Effector memory CD8-positive, alpha-beta T cell (primary cell): ENCODE data around the gene EPS8L2.
A peak's percentile ranks its signal among the peaks of the same experiment; 100 is the strongest.

Experiments used
- ATAC-seq: fragments of 150-1000 bp; cut with Tn5 transposase; replicated peaks from 2 replicates; pipeline ENCODE4 v1.10.0; 2021; ENCODE audit warnings: mild to moderate bottlenecking, moderate library complexity
- DNase-seq, 3 experiments: peaks; one replicate each; pipeline ENCODE4 v3.0.0; 2021
- H3K27ac Mint-ChIP-seq, 2 donors: one replicate each; pipeline ENCODE4 v1.8.0; 2022; ENCODE audit warnings: mild to moderate bottlenecking in 2 of 2, mixed read lengths in 2 of 2, moderate library complexity in 2 of 2
- H3K27me3 Mint-ChIP-seq, 2 donors: one replicate each; pipeline ENCODE4 v1.8.0; 2022; ENCODE audit warnings: mixed read lengths in 2 of 2
- H3K36me3 Mint-ChIP-seq: one replicate; pipeline ENCODE4 v1.8.0; 2022; ENCODE audit warnings: mild to moderate bottlenecking, moderate library complexity, mixed read lengths; ENCODE audit not compliant: insufficient read depth
- H3K4me1 Mint-ChIP-seq, 2 donors: one replicate each; pipeline ENCODE4 v1.8.0; 2022; ENCODE audit warnings: low read depth in 2 of 2, mixed read lengths in 2 of 2
- H3K4me3 Mint-ChIP-seq, 2 donors: one replicate each; pipeline ENCODE4 v1.8.0; 2022; ENCODE audit warnings: mild to moderate bottlenecking in 2 of 2, mixed read lengths in 2 of 2, moderate library complexity in 2 of 2
- H3K9me3 Mint-ChIP-seq, 2 donors: one replicate each; pipeline ENCODE4 v1.8.0; 2022; ENCODE audit warnings: mixed read lengths in 2 of 2

Gene EPS8L2

DNA sequence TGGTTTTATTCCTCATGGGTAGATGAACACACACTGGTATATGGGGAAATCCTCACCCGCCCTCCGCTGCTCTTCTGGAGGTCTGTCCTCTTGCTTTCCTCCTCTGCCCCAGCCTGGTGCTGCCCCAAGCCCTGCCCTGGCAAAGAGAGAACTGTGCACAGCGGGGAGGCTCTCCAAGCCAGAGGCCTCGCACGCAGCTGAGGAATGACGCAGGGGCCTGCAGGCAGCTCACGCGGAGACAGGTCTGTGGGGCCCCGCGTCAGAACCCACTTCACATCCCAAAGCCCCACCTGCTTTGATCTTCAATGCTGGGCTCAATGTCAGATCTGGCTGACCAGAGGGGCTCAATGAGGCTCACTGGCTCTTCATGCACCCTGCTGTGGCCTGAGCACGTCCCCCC, 61.2 kb downstream of the EPS8L2 start:
- Mint-ChIP-seq H3K4me1 (peaks cover 0 to 2% of the 10 kb centered on the region in 2 donors), H3K4me3 (no peak overlapping the region), H3K27ac (no peak overlapping the region), H3K27me3 (no peaks in the 10 kb centered on the region), H3K36me3 (peaks cover 26% of the 10 kb centered on the region), H3K9me3 (no peaks in the 10 kb centered on the region)
- no peak for DNase-seq
- no peak for ATAC-seq

DNA sequence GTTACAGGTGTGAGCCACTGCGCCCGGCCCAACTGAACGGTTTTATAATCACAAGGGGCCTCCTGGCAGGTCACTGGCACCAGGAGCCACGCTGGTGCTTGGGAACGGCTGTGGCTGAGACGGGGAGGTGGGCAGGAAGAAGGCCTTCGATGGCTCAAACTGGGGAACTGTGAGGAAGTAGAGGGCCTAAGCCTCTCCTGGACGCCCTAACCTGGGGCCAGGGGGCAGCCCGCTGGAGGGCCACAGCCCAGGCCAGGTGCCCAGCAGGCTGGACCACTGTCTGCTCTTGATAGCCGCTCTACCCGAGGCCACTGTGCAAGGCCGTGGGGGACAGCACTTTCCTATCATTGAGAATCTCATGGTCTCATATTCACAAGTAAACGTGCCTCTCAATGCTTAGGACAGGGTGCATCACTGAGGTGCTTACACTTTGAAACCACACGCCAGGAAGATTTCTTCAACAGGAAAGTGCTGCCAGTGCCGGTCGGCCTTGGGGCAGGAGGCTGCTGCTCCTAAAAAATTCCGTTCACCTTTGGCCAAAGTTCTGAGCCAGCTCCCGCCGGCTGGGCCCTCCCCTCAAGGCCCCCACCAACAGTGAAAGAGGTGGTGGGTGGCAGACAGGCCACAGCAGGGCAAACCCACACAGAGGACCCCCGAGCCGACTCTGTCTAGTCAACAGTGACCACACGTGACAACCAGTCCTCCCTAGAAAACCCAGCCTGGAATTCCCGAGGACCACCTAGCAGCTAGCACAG, 64.0 kb downstream of the EPS8L2 start:
- H3K36me3 Mint-ChIP-seq = peaks cover 21% of the 10 kb centered on the region
- H3K27ac Mint-ChIP-seq = no peak overlapping the region
- no peak overlapping the region for H3K4me3 Mint-ChIP-seq
- H3K4me1 Mint-ChIP-seq = peaks cover 4 to 7% of the 10 kb centered on the region in 2 donors
- no peaks in the 10 kb centered on the region for H3K9me3 Mint-ChIP-seq
- no peaks in the 10 kb centered on the region for H3K27me3 Mint-ChIP-seq
- ATAC-seq = no peak
- no peak for DNase-seq

DNA sequence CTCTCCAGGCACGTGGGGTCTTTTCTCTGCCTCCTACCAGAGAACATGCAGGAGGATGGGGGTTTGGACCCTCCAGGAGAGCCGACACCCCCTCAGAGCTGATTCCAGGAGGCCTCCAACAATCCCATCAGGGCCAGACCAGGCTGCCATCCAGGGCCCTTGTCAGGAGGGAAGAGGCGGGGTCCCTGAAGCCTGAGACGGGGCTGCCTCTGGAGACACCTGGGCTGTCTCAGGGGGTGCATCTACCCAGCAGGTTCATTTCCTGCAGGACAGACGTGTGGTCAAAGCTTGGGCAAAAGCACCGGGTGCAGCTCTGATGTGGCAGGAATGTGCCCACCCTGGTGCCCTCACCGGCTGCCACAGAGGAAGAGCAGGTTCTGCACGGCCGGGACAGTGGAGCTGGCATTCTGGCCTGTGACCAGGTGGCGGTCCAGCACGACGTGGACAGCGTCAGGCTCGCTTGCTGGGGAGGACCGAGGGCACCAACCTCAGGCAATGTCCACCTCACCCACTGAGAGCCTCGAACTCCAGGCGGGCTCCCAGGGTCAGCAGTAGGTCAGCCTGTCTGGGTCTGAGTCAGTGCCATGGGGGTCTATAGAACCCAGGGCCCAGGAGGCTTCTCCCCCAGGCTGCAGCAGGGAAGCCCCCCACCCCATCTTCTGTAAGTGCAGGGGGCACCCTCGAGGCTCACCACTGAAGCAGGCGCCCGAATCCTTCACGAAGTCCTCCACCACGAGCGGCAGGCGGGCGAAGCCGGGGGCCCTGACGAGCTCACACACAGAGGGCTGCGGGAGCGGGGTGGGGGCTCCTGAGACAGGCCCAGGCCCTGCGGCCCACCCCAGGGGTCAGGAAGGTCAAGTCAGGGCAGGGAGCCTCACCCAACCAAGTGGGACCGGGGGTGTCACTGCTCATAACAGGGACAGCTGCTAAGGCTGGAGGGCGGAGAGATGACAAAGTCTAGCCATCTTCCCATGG, 64.9 kb downstream of the EPS8L2 start:
- DNase-seq = no peak
- ATAC-seq = no peak
- Mint-ChIP-seq H3K9me3 (no peaks in the 10 kb centered on the region), H3K27ac (no peak overlapping the region), H3K27me3 (no peaks in the 10 kb centered on the region), H3K4me1 (peaks cover 7 to 10% of the 10 kb centered on the region in 2 donors), H3K4me3 (no peak overlapping the region), H3K36me3 (peaks cover 21% of the 10 kb centered on the region)

DNA sequence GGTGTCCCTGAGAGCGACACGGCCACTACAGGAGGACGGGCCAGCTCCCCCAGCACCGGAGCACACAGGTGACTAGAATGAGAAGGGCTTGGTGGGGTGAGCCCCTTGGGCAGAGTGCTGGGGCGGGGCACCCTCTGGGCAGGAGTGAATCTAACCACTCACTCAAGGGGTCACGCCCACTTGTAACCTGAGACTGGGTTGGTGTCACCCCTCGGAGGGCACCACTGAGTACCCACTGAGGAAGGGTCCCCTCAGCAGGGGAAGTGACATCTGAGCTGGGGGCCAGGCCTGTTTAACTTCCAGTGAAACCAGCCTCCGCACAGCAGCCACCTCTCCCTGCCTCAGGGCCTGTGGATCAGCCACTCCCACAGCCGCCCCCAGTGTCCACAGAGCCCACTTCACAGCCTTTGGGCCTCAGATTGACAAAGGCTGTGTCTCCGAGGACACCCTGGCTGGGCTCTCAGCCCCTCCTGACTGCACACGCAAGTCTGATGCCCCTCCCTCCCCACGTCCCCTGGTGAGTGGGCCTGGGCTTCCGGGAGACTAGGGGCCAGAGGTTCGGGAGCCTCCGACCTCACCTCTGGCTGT, 65.7 kb downstream of the EPS8L2 start:
- no peak for DNase-seq
- Mint-ChIP-seq H3K27me3 (no peaks in the 10 kb centered on the region), H3K4me1 (peaks cover 12 to 14% of the 10 kb centered on the region in 2 donors), H3K36me3 (peaks cover 28% of the 10 kb centered on the region), H3K4me3 (no peak overlapping the region), H3K27ac (no peak overlapping the region), H3K9me3 (no peaks in the 10 kb centered on the region)
- ATAC-seq = no peak

DNA sequence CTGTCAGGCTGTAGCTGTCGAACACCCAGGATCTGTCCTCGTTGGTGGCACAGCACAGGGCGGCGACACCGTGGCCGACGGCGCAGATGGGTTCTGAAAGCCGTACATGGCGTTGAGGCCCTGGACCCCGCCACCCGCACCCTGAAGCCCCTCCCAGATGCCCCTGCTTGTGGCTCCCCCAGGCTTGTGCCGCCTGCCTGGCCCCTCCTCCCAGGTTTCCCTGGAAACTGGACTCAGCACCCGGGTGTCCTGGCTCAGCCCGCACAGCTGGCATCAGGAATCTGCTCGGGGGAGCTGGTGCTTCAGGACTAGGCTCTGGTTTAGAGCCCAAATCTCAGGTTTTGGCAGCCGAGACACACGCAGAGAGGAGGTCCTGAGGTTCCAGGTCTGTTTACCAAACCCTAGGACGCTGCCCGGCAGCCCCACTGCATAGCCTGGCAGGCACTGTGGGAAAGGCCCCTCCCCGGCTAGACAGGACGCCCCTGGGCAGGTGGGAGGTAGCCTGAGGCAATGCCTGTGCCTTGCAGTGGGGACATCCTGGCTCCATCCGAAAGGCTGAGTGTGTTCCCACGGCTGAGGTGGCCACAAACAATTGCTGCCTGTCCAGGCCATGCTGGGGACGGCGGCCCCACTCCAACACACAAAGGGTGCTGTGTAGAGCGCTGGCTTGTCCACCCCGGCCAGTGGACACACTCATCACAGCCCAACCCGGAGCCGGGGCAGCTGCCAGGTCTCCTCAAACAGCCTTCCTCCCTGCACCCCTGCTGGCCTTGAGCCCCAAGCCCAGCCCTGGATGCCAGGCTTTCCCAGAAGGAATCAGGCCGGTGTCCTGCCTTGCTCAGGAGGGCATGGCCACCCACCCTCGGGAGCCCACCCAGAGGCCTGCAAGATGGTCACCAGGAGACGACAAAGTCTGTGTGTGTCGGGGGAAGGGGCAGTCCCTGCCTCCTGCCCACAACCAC, 66.7 kb downstream of the EPS8L2 start:
- H3K4me1 Mint-ChIP-seq = peaks cover 12 to 16% of the 10 kb centered on the region in 2 donors
- H3K36me3 Mint-ChIP-seq = peaks cover 24% of the 10 kb centered on the region
- H3K4me3 Mint-ChIP-seq = no peak overlapping the region
- no peaks in the 10 kb centered on the region for H3K27me3 Mint-ChIP-seq
- DNase-seq (no peak), ATAC-seq (no peak)
- H3K27ac Mint-ChIP-seq = no peak overlapping the region
- no peaks in the 10 kb centered on the region for H3K9me3 Mint-ChIP-seq

DNA sequence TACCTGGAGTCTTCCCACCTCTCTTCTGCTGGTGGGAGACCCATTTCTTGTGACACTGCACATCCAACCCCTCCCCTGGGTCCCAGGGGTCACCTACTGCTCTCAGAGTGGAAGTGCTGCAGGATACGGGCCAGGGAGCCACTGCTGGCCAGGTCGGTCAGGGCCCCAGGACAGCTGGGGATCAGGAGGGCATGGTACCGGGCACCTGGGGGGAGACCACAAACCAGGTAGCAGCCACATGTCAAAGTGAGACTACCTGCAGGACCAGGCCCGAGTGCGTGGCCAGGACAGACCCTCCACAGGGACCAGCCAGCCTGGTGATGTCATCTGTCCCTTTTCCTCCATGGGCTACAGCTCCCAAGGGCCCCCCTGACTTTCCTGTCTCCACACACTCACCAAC, 67.4 kb downstream of the EPS8L2 start:
- Mint-ChIP-seq H3K4me1 (peaks cover 12 to 16% of the 10 kb centered on the region in 2 donors), H3K27me3 (no peaks in the 10 kb centered on the region), H3K27ac (no peak overlapping the region), H3K9me3 (no peaks in the 10 kb centered on the region), H3K36me3 (peaks cover 24% of the 10 kb centered on the region), H3K4me3 (no peak overlapping the region)
- ATAC-seq (no peak), DNase-seq (no peak)

DNA sequence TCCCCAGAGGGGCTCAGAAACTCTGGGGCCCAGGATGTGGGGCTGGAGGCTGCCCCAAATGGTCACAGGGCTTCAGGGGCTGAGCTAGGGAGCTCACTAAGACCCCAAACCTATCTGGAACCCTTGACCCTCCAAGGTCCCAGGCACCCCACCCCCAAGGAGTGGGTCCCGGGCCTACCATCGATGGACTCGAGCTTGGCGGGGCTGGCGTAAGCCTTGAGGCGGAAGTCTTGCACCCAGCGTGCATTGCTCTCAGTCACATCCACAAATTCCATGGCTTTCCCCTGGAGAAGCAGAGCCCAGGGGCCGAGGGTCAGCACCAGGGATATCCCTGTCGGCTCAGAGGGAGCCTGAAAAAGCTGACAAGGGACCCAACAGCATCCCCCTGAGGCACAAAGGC, 67.8 kb downstream of the EPS8L2 start:
- Mint-ChIP-seq H3K27me3 (no peaks in the 10 kb centered on the region), H3K4me3 (no peak overlapping the region), H3K36me3 (peaks cover 24% of the 10 kb centered on the region), H3K27ac (no peak overlapping the region), H3K9me3 (no peaks in the 10 kb centered on the region), H3K4me1 (peaks cover 12 to 16% of the 10 kb centered on the region in 2 donors)
- DNase-seq (no peak), ATAC-seq (no peak)

DNA sequence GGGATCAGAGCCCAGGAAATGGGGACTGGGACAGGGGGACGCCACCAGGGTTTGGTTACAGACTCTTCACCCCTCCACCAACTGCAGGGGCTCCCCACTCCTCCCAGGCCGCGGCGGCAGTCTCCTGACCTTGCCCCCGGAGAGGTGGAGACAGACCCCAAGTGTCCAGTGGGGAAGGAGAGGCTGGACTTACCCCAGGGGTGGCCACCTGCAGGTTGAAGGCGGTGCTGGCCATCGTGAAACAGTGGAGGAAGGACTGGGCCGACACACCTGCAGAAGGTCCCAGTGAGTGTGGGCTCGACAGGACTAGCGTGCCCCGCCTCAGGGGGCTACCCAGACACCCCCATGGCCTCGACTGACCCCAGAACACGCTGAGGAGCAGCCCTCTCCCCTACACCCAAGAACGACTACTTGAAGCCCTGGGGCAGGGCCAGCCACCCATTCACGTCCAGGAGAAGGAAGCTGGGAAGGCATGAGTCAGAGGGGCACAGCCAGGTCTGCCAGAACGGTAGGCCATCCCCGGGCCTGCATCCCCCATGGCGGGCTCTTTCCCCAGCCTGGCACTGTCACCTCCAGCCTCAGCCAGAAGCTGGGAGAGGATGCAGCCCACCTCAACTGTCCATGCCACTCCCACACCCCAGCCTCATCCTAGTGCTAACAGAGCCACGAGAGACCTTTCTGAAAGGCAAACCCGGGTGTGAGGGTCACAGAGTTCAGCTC, 69.0 kb downstream of the EPS8L2 start:
- Mint-ChIP-seq H3K27me3 (no peaks in the 10 kb centered on the region), H3K4me1 (peaks cover 14 to 16% of the 10 kb centered on the region in 2 donors), H3K4me3 (peak overlapping the region; percentile 71 to 77), H3K9me3 (no peaks in the 10 kb centered on the region), H3K36me3 (peaks cover 17% of the 10 kb centered on the region), H3K27ac (peak overlapping the region in 1 of 2 donors; percentile 44)
- ATAC-seq = no peak
- DNase-seq = no peak

DNA sequence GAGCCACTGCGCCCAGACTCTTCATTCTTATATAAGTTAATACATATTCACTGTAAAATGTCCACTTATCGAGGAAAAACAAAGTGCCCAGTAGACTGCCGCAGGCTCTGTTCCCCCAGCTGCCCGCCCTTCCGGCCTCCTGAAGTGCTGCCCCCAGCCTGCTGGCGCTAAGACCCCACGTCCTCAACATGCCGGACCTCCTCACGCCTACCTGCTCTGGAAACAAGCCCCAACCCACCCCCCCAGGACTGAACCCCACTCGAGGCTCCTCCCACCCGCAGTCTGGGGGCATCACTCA, 70.2 kb downstream of the EPS8L2 start:
- H3K27ac Mint-ChIP-seq = peak overlapping the region; percentile 44 to 49
- DNase-seq (no peak), ATAC-seq (no peak)
- H3K27me3 Mint-ChIP-seq = no peaks in the 10 kb centered on the region
- H3K36me3 Mint-ChIP-seq = peaks cover 13% of the 10 kb centered on the region
- H3K9me3 Mint-ChIP-seq = no peaks in the 10 kb centered on the region
- peak overlapping the region; percentile 71 to 77 for H3K4me3 Mint-ChIP-seq
- H3K4me1 Mint-ChIP-seq = peaks cover 16 to 17% of the 10 kb centered on the region in 2 donors

DNA sequence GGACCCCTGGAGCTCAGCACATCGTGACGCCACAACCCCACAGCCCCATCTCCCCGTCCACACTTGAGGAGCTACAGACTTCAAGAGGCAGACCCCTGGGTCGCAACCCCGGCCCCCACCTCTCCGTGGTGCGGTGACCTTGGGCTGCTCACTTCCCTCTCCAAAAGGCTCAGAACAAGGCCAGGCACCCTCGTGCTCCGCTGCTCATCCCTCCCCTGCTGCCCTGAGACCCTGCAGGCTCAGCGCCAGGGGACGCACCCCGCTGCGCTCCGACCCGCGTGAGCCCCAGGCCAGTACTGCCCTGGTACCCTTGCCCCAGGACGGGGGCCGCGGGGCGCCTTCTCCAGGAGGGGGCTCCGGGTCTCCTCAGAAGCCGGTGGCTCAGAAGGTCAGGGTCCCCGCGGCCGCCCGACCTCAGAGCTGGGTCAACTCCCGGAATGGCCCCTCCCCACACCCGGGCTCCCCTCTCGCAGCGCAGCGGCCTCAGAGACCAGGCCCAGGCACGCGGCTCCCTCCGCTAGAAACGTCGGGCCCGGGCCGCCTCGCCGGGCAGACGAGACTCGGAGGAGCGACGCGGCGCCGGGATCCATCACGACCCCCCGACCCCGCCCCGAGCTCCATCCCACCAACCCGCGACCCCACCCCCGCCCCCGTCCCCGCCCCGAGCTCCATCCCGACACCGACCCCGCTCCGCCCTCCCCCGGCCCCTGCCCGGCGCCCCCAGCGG, 70.7 kb downstream of the EPS8L2 start:
- H3K36me3 Mint-ChIP-seq = peaks cover 13% of the 10 kb centered on the region
- no peaks in the 10 kb centered on the region for H3K9me3 Mint-ChIP-seq
- H3K4me3 Mint-ChIP-seq = peak overlapping the region; percentile 71 to 77
- H3K27ac Mint-ChIP-seq = peak overlapping the region; percentile 44 to 49
- DNase-seq (peak in 1 of 3 experiments; percentile 18), ATAC-seq (peak; percentile 42)
- H3K4me1 Mint-ChIP-seq = peaks cover 16 to 17% of the 10 kb centered on the region in 2 donors
- no peaks in the 10 kb centered on the region for H3K27me3 Mint-ChIP-seq
